22Rv1 (cell line): ENCODE results near the gene HSD3B7.
"Not testable (repeated sequence)": the region's sequence is repeated elsewhere in the genome, so short reads cannot be mapped to it uniquely, and the experiment has no call there.

ENCODE experiments used
- ZFX ChIP-seq: fragments of 450-650 bp; IDR thresholded peaks from 2 replicates; pipeline ENCODE4 v1.6.1; 2017; ENCODE audit warnings: antibody characterized with exemption, borderline replicate concordance
- TF ChIP-seq, protein P1 (sequence below): fragments of 450-650 bp; IDR thresholded peaks from 2 replicates; pipeline ENCODE4 v1.5.1; 2017; ENCODE audit warnings: mild to moderate bottlenecking

- TF ChIP-seq, protein P1, sequence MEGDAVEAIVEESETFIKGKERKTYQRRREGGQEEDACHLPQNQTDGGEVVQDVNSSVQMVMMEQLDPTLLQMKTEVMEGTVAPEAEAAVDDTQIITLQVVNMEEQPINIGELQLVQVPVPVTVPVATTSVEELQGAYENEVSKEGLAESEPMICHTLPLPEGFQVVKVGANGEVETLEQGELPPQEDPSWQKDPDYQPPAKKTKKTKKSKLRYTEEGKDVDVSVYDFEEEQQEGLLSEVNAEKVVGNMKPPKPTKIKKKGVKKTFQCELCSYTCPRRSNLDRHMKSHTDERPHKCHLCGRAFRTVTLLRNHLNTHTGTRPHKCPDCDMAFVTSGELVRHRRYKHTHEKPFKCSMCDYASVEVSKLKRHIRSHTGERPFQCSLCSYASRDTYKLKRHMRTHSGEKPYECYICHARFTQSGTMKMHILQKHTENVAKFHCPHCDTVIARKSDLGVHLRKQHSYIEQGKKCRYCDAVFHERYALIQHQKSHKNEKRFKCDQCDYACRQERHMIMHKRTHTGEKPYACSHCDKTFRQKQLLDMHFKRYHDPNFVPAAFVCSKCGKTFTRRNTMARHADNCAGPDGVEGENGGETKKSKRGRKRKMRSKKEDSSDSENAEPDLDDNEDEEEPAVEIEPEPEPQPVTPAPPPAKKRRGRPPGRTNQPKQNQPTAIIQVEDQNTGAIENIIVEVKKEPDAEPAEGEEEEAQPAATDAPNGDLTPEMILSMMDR: not testable (repeated sequence)
- not testable (repeated sequence) for TF ChIP-seq ZFX
Observed at GRCh38 chr16:30939571-30939970, 45.4 kb upstream of the HSD3B7 start.
